ACHN (cell line): ENCODE measurements around the gene TMEM208.

Source experiments
- DNase-seq: peaks from one replicate; pipeline ENCODE4 v3.0.0-alpha.2; 2015
- in situ Hi-C: cut with HindIII; loops from 2 replicates; pipeline ENCODE4 v1.10.0; 2017; ENCODE audit warnings: low sequenced_read_pairs, low pct_ligation_motif_present, low pct_unique_long_range_greater_than_20kb

The TMEM208 gene

DNA sequence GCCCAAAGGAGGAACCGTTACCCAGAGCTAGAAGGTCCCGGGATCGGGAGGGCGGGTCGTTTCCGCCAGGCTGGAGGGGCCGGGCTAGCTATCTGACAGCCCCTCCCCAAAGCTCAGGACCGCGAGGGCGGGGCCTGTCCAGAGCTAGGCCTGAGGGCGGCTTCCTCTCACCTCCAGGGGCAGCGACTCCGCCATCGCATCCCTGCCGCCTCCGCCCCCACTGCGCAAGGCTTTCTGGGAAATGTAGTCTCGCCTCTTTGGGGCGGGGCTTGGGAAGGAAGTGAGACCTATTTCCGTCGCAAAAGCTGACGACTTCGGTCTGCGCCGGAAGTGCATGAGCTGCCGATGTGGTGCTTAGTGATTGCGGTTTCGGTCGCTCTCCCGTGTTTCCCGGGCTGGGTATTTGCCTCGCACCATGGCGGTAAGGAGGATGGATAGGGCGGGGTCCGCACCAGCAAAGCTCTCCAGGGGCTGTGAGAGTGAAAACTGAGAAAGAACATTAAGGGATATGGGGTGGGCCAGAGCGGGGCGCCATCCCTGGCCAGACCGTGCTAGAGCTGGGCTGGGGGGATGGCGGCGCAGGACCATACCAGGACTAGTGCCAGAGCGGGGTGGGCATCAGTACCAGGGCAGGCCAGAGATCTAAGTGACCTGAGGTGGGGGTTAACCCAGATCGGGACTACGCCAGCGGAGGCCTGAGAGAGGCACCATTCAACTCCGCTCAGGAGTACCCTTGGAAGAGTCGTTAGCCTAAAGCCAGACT lies at the start of gene TMEM208:
TMEM208 (plus strand) TSS at position 327 of the 763 bp plus-strand sequence; CDS start at position 416, 89 bp downstream.
- in situ Hi-C loops: no loop called here

GRCh38 chr16:67177743-67178699 lies 48.9 kb upstream of the TMEM208 start:
- in situ Hi-C loops: no loop called here

More for the DNA sequence above, at the start of gene TMEM208:
- DNase-seq: peak; percentile 100

DNA sequence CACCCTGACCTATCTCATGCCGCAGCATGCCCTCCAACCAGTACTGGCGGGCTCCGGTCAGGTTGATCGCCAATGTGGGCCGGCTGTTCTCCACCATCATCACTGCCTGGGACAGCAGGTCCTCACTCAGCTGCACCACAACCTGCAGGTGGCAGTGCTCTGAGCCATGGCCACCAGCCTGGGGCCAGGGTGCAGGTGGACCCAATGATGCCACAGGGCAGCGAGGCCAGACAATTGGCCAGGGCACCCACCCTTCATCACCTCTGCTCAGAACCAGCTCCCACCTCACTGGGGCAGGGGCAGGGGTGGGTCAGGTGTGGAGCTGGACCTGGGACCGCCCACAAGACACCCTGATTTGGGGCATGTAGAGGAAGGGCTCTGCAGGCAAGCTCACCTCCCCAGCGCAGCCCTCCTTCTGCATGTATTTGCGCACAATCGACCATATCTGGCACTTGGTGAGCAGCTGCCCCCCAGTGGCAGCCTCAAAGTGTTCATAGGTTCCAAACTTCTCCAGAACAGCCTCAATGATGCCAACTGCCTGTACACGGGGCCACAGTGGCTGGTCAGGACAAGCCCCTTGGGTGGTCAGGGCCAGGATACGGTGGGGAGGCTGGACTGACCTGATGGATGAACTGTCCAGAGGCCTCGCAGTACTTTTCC lies 47.4 kb upstream of the TMEM208 start:
- peak; percentile 53 for DNase-seq
- in situ Hi-C loops: no loop called here

More at GRCh38 chr16:67177743-67178699, 48.9 kb upstream of the TMEM208 start:
- peak; percentile 68 for DNase-seq

DNA sequence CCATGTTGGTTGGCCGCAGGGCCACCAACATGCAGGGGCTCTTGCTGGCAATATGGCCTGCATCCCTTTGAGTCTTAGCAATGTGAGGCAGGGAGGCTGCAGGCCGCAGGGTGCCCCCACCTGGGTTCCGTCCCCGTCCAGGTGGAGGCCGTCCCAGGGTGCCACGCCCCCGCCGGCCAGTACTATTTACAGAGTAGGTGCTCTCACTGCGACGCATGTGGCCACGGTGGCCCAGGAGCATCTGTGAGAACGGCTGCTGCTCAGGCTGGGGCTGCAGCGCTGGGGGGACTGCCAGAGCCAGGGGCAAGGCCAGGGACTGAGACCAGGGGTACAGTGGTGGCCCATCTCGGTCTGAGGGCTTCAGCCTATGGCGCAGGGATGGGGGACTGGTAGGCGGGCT lies 46.8 kb upstream of the TMEM208 start:
- no peak for DNase-seq
- in situ Hi-C loops: no loop called here

DNA sequence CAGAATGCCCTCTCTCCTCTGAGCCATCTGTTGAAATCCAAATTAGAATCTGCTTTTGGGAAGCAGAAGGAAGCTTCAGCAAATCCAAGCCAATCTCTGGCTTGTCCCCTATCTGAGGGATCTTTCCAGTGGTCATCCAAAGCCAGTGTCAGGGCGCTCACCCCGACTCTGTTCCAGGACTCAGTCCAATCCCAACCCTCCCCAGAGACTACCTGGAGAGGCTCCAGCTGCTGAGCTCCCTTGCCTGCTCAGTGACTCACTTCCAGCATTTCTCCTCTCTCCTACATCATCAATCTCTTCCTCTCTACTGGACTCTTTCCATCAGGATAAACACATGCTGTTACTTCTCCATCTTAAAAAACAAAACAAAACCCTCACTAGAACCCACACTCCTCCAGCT lies 45.6 kb upstream of the TMEM208 start:
- DNase-seq: peak; percentile 57
- in situ Hi-C loops: no loop called here

DNA sequence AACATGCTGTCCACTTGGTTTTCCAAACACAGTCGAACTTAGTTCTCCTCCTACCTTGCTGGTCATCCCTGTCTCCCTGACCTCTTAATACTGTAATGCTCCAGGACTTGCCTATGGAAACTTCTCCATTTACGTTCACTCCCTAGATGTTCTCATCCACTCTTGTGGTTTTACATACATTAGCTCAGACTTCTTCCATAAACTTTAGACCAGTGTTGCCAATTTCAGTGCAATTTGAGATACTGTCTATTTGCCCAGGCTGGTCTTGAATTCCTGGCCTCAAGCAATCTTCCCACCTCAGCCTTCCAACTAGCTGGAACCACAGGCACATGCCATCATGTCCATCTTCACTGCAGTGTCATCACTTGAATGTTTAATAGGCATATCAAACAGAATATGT lies 44.6 kb upstream of the TMEM208 start:
- DNase-seq: no peak

GRCh38 chr16:67183284-67183626 lies 43.7 kb upstream of the TMEM208 start:
- no peak for DNase-seq
- in situ Hi-C loops: no loop called here

More for the DNA sequence above, 44.6 kb upstream of the TMEM208 start:
- in situ Hi-C loops: no loop called here

GRCh38 chr16:67183627-67184452 lies 43.1 kb upstream of the TMEM208 start, which contains the start of gene MATCAP1:
Gene MATCAP1, minus strand, starts transcription at chr16:67183963. Its CDS starts 3,353 bp downstream, at chr16:67180610.
- peak; percentile 99 for DNase-seq
- in situ Hi-C loops: no loop called here

- DNase-seq: no peak
- in situ Hi-C loops: no loop called here
Observed at GRCh38 chr16:67184453-67184994, 42.4 kb upstream of the TMEM208 start.

- in situ Hi-C loops: no loop called here
- DNase-seq: peak; percentile 98
Observed at GRCh38 chr16:67184995-67185650, 41.8 kb upstream of the TMEM208 start.

DNA sequence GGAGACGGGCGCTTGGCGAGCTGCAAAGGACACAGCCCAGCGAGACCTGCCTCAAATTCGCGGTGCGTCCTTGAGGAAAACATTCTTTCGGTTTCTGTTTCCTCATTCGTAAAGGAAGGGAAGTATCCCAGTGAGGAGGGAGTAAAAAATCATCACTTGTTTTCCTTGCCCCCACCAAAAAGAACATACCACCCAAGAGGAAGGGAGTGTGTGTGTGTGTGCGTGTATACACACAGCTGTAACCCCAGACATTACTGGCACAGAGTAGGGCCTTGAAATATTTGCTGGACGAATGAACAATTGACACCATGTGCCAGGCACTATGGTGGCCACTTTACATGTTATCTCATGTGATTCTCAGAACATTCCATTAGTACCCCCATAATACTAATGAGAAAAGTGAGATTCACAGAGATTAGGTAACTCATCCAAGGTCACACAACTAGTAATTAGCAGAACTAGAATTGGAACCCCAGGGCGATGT lies 41.2 kb upstream of the TMEM208 start:
- in situ Hi-C loops: no loop called here
- DNase-seq: no peak

DNA sequence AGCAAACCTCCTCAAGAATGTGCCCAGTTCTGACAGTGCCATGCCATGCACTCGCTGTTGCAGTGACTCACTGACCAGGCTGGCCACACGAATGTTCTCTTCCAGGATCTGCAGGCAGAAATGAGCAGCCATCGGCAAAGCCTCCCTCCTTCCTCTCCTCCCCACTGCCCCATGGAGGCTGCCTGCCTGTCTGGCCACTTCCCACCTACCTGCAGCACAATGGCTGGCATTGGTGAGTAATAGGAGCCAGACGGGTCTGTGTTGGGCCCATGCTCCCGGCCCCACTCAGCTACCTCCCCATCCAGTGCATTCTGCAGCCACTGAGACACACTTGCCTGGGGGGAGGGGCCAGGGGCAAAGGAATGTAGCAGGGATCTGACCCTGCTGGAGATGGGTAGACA lies 40.4 kb upstream of the TMEM208 start:
- DNase-seq: peak; percentile 92
- in situ Hi-C loops: no loop called here

DNA sequence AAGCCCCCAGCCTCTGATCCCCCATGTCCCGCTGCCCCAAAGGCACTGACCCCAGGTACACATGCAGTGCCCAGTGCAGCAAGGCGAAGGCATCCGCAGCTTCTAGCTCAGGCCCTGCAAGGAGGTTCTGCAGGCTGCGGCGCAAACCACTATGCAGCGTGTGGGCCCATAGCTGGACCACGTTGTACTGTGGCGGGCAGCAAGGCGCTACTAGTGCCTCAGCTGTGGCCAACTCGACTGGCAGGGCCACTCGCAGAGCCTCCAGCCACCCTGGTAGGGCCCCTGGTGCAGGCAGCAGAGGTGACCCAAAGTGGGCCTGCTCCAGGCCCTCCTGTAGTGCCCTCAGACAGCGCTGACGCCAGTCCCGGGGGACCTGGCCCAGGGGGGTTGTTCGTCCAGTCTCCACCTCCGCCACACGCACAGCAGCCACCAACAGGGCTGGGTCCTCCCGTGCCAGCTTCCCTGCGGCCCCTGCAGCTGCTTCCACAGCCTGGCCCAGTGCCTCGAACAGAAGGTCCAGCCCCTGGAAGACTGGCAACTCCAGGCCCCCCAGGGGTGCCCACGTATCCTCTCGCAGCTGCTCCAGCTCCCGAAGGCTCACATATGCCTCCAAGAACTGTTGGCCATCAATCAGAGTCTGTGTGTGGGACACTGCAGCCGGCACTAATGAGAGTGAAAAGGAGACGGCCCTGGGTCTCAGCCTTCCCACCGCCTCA lies 39.6 kb upstream of the TMEM208 start:
- in situ Hi-C loops: no loop called here
- no peak for DNase-seq

DNA sequence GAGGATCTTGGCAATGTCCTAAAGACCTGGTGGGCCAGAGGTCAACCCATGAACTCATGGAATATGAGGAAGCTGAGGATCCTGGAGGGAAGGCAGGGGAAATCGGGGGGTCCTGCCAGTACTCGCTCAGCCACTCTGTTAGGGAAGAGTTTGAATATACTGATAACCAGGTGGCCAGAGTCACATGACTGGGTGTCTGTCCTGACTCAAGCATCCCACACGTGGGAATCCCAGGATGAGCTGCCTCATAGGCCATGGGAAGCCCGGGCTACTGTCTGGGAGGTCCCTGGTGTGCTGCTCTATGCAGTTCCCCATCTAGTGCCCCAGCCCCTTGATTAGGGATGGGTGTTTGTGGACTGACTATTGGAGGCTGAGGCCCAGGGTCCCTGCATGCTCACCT lies 38.6 kb upstream of the TMEM208 start:
- in situ Hi-C loops: no loop called here

DNA sequence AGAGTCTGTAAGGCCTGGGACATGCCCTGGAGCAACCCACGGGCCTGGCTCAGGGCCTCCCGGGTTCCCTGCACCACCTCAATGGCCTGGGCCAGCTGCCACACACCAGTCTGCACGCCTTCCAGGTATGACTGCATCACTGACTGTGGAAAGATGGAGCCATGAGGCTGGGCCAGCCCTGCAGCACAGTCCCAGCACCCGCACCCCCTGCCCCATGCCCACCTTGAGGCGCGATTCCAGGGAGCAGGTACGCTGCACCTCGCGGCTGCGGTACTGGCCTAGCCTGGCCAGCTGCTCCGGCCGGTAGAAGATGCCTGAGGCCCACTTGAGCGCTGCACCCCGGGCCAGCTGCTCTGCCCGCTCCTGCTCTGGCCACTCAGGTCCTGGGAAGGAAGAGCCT lies 38.1 kb upstream of the TMEM208 start:
- DNase-seq: no peak
- in situ Hi-C loops: no loop called here

More for the DNA sequence above, 38.6 kb upstream of the TMEM208 start:
- no peak for DNase-seq

GRCh38 chr16:67190041-67190440 lies 36.9 kb upstream of the TMEM208 start, which contains the start of gene EXOC3L1:
Gene EXOC3L1, minus strand, starts transcription at chr16:67190136. Its CDS starts 460 bp downstream, at chr16:67189676.
- in situ Hi-C loops: no loop called here
- DNase-seq: no peak
